Measurements from ENCODE around the gene TPSG1.
"Not testable (repeated sequence)": the region's sequence is repeated elsewhere in the genome, so short reads cannot be mapped to it uniquely, and the experiment has no call there.

Gene TPSG1

GRCh38 chr16:1230084-1230470 lies 5.0 kb upstream of the TPSG1 start, which contains the start of gene TPSB2:
TSS of gene TPSB2 (minus strand) at chr16:1230184. CDS start at chr16:1229951, 233 bp downstream.
- not testable (repeated sequence) for DNase-seq

GRCh38 chr16:1229476-1229875 lies 4.4 kb upstream of the TPSG1 start:
- not testable (repeated sequence) for DNase-seq

- not testable (repeated sequence) for DNase-seq
Observed at GRCh38 chr16:1228227-1228626, 3.2 kb upstream of the TPSG1 start.

GRCh38 chr16:1226692-1227091 lies 1.6 kb upstream of the TPSG1 start:
- DNase-seq: not testable (repeated sequence)

GRCh38 chr16:1225728-1226311 lies 752 bp upstream of the TPSG1 start:
- DNase-seq: not testable (repeated sequence)

GRCh38 chr16:1224558-1224957 lies 510 bp downstream of the TPSG1 start:
- no peak for DNase-seq

GRCh38 chr16:1223355-1224214 lies 1.5 kb downstream of the TPSG1 start:
- DNase-seq: no peak

- DNase-seq: no peak
Observed at GRCh38 chr16:1222553-1223354, 2.3 kb downstream of the TPSG1 start.

GRCh38 chr16:1221628-1222552 lies 3.2 kb downstream of the TPSG1 start:
- no peak for DNase-seq

GRCh38 chr16:1220841-1221627 lies 4.0 kb downstream of the TPSG1 start:
- no peak for DNase-seq

- DNase-seq: no peak
Observed at GRCh38 chr16:1220098-1220728, 4.9 kb downstream of the TPSG1 start.

- no peak for DNase-seq
Observed at GRCh38 chr16:1218930-1219611, 6.0 kb downstream of the TPSG1 start.

- no peak for DNase-seq
Observed at GRCh38 chr16:1218061-1218929, 6.8 kb downstream of the TPSG1 start.

GRCh38 chr16:1217526-1217925 lies 7.5 kb downstream of the TPSG1 start:
- DNase-seq: no peak

- no peak for DNase-seq
Observed at GRCh38 chr16:1216681-1217400, 8.2 kb downstream of the TPSG1 start.

- DNase-seq: no peak
Observed at GRCh38 chr16:1216296-1216619, 8.8 kb downstream of the TPSG1 start.

GRCh38 chr16:1215574-1216295 lies 9.3 kb downstream of the TPSG1 start:
- DNase-seq: no peak

- DNase-seq: no peak
Observed at GRCh38 chr16:1214719-1215118, 10.3 kb downstream of the TPSG1 start.

All from CD4-positive, alpha-beta T cell treated with Interleukin-4 for 1 hour (primary cell).